ENCODE data around the gene MRTO4.
A peak's percentile ranks its signal among the peaks of the same experiment; 100 is the strongest.
"Not testable (repeated sequence)": the region's sequence is repeated elsewhere in the genome, so short reads cannot be mapped to it uniquely, and the experiment has no call there.

MRTO4 gene

DNA sequence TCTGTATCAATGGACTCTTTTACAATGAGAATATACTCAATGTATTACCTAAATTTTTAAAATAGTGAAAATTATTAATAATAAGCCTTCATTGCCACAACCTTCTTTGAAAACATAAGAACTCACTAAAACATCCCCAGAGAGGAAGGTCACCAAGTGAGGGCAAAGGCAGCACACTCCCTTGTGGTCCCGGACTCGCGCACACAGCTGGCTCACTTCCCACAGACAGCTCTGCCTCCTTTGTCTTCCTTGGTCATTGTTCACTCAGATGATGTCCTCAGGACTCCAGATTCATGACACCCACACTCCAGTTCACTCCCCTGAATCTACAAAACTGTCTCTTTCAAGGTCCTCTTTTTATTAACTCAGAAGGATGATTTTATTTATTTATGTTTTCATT lies 22.4 kb upstream of the MRTO4 start:
- no peak for DNase-seq

GRCh38 chr1:19229828-19230325 lies 21.7 kb upstream of the MRTO4 start:
- no peak for DNase-seq

DNA sequence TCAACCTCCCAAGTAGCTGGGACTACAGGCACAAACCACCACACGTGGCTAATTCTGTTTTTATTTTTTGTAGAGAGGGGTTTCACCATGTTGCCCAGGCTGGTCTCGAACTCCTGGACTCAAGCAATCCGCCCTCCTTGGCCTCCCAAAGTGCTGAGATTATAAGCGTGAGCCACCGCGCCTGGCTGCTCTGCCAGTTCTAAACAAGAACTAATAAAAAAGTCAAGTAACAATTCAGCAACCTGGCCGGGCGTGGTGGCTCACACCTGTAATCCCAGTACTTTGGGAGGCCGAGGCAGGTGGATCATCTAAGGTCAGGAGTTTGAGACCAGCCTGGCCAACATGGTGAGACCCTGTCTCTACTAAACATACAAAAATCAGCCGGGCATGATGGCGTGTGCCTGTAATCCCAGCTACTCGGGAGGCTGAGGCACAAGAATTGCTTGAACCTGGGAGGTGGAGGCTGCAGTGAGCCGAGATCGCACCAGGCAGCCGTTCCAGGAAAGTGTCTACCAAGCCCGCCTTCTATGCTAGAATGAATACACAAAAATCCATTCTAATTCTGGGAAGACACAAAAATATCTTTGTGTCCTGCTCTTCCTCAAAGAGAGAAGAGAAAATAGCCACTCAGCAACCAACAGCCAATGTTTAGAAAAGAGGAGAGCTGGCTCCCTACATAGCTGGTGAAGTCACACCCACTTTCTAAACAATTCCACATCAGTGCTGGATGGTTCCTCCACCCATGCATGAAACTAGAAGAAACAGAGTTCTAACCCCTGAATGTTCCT lies 19.7 kb upstream of the MRTO4 start:
- not testable (repeated sequence) for DNase-seq

DNA sequence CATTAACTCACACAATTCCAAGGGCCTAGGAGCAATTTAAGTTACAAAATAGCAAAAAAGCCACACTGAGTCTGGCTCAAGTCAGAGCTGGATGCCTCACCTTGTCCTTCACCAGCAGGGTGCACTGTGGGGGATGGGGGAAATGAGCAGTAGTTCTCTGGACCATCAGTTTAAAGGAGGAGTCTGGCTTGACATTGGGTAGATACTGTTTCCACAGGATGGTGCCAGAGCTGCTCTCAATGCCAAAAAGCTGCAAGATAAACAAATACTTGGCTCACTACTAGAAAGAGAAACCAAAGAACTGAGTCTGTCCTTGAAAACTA lies 19.1 kb upstream of the MRTO4 start:
- DNase-seq: no peak

DNA sequence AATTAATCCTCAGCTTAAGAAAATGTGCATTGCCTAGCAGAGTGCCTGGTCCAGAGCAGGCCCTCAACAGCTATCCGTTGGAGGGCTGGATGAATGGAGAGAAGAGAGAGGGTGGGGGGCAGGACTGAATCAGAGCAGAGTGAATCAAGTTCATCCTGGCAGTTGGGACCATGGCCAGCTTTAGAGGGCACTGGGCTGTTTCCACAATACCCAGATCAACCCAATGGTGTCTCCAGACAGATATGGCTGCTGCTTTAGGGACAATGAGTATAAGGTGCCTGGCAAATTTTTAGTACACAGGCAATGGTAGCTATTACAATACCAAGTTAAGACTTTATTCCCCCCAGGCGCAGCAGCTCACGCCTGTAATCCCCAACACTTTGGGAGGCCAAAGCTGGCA lies 17.4 kb upstream of the MRTO4 start:
- no peak for DNase-seq

- no peak for DNase-seq
Measured at GRCh38 chr1:19239876-19240275, 11.7 kb upstream of the MRTO4 start.

- DNase-seq: peak; percentile 2
Measured at GRCh38 chr1:19240673-19241538, 10.7 kb upstream of the MRTO4 start.

GRCh38 chr1:19250629-19251304 lies 838 bp upstream of the MRTO4 start:
- DNase-seq: no peak

- no peak for DNase-seq
Measured at GRCh38 chr1:19254416-19254815, 2.8 kb downstream of the MRTO4 start.

- DNase-seq: no peak
Measured at GRCh38 chr1:19255288-19255687, 3.7 kb downstream of the MRTO4 start.

DNA sequence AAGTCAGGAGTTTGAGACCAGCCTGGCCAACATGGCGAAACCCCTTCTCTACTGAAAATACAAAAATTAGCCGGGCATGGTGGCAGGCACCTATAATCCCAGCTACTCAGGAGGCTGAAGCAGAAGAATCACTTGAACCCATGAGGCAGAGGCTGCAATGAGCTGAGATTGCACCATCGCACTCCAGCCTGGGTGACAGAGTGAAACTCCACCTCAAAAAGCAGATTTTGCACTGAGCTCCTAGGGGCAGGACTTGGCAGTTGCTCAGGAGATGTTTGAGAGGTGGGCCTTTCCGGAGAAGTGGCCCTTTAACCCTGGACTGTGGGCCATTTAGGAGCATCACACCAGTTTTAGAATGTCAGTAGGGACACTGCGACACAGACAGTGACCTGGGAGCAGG lies 4.7 kb downstream of the MRTO4 start:
- not testable (repeated sequence) for DNase-seq

GRCh38 chr1:19257178-19257914 lies 5.7 kb downstream of the MRTO4 start:
- DNase-seq: no peak

- DNase-seq: no peak
Measured at GRCh38 chr1:19258353-19258752, 6.7 kb downstream of the MRTO4 start.

- DNase-seq: no peak
Measured at GRCh38 chr1:19260211-19261138, 8.9 kb downstream of the MRTO4 start.

- no peak for DNase-seq
Measured at GRCh38 chr1:19262047-19262446, 10.4 kb downstream of the MRTO4 start.

DNA sequence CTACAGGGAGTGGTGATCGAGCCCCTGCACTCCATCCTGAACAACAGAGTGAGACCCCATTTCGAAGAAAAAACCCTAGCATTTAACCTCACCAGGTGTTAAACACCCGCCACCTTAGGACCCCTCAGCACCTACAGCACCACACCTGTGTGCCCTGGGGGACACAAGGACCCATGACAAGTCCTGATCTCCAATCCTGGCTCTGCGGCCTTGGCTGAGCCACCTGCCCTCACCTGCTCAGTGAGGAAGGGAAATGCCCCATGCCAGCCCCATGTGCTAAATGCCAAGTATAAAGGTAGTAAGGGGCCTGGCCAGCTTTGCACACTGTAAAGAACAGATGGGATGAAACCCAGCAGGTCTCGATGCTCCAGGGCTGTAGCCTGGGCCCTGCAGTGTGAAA lies 11.1 kb downstream of the MRTO4 start:
- no peak for DNase-seq

DNA sequence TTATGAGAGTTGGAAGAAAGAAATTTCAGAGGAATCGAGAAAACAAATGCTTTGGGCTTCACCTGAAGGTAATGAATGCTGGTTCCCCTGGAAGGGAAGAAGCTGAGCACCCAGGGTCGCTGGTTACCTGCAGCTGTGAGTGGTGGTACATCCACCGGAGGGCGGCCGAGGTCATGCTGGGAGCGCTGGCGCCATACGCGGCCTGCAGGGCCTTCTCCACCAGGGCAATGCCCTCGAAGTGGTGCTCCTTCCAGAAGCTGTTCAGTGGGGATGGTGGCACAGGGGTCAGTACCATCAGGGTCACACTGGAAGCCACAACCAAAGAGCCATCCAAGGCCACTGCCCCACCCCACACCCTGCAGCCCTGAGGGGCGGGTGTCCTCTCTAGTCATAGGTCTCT lies 16.8 kb downstream of the MRTO4 start:
- no peak for DNase-seq

DNA sequence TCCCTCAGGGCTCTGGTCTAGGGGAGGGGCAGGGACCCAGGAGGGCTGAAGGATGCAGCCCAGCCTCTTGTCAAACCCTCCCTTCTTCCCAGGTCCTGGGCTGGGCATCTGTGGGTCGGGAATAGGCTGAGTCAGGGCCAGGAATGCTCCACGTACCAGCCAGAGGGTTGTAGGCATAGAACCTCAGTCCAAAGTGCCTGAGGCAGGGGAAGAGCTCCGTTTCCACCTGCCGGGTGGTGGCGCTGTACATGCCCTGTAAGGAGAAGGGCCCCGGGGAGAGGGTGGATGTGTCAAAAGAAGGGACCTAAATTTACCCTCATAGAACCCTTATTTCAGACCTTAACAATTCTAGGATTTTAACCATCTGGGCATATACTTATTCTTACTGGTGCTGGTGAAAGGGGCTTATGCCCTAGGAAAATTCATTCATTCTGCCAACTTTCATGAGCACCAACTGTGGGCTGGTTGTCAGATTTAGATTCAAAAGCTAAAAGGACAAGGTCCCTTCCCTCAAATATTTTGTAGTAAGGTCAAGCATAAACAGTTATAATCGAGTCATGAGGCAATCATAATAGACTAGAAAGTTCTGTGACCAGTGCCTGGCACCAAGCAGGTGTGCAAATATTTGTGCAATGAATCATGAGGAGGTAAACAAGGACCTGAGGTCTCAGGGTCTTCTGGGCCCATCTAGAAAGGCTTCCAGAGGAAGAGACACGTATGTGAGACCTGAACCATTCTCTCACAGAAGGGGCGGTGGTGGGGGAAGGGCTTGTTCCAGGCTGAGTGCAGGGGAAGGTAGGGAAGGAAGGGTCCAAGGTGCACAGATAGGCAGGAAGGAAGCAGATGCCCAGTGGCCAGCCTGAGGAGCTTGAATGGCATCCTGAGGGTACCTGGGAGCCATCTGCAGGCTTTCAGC lies 18.1 kb downstream of the MRTO4 start:
- not testable (repeated sequence) for DNase-seq

DNA sequence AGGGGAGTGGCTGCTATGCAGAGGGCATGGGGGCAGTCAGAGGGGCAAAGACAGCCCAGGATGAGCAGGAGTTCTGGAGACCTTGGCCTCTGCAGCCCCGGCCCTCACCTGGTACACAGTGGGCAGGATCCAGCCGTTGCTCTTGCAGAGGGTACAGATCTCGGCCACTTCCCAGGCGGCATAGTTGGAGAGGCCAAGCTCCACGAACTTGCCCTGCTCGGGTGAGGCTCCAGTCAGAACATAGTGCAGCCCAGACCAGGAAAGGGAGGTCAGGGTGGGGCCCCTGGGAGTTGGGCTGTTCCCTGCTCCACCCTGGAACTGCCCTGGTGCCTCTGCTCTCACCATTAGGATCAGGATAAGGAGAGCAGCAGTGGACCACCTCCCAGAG lies 18.7 kb downstream of the MRTO4 start:
- DNase-seq: not testable (repeated sequence)

DNA sequence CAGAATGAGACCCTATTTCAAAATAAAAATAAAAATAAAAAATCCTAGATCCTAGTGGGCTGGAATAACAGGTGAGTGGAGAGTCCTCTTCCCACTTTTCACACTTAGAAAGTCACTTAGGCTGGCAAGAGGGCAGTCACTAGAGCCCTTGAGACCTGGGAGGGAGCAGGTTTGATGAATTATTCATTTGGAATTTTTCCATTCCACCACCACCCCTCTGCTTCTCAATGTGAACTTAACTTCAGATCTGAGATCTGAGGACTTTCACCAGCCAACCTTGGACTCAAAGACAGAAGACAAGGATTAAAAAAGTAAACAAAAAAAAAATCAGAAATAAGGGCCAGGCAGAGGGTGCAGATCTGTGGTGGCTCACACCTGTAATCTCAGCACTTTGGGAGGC lies 20.5 kb downstream of the MRTO4 start:
- no peak for DNase-seq

Measured in GDM1 (cell line).